Fibroblast of the conjunctiva (primary cell): Measurements from ENCODE around the gene DOCK8.
"Not testable (repeated sequence)": the region's sequence is repeated elsewhere in the genome, so short reads cannot be mapped to it uniquely, and the experiment has no call there.

Source experiments
- DNase-seq: peaks from one replicate; pipeline ENCODE4 v3.0.0-alpha.2; 2010; ENCODE audit warnings: low read depth

Gene DOCK8

DNA sequence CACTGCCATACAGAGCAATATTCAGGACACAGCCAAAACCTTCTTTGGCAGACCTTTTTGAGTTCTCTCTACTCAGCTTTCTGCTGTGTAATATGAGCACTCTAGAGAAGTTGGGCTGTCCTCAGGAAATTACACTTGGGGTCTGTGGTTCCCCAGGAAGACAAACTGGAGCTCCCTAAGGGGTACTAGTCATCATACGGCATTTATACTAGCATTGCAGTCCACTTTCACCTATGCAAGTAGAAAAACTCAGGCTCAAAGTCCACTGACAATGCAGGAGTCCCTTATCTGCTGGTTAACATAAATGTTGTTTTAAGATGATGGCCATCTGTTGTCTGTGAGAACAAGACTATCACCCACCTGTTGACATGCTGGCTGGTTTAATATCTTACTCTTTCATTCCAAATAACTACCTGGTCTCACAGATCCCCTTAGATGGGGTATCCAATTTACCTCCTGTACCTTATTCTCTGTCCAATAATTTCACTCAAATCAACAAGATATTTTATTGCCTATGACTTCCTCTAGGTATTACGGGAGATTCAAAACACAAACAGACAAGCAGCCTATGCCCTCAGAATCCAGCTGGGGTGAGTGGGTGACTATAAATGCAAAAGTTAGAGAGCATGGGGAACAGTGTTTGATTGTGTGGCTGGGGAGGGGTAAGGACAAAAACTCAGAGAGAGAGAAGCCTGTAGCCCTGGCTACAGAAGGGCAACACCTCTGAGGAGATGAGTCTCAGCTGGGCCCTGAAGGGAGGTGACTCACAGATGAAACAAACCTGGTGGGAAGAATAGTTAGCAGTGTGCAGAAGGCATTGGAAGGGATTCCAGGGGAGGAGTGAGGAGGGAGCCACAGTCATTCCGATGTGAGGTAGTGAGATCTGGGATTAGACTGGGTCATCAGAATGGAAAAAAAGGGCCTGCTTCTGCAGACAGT is 10.2 kb downstream of the DOCK8 start:
- no peak for DNase-seq

DNA sequence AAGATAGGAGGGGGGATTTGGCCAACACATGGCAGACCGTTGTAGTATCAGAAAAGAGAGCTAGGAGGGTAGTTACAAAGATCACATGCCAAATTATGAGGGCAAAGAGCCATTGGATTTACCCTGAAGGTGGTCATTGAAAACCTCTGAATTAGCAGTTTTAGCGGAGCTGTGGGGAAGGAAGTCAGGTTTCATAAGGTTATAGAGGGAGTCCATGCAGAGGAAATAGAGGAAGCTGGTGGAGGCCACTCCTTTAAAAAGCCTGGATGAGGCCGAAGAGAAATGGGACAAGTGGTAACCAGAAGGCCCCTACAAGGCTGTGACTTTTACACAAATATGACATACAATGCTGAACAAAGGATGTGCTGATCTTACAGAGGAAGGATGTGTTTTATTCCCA is 13.2 kb downstream of the DOCK8 start:
- no peak for DNase-seq

GRCh38 chr9:228929-229695 is 14.4 kb downstream of the DOCK8 start:
- no peak for DNase-seq

DNA sequence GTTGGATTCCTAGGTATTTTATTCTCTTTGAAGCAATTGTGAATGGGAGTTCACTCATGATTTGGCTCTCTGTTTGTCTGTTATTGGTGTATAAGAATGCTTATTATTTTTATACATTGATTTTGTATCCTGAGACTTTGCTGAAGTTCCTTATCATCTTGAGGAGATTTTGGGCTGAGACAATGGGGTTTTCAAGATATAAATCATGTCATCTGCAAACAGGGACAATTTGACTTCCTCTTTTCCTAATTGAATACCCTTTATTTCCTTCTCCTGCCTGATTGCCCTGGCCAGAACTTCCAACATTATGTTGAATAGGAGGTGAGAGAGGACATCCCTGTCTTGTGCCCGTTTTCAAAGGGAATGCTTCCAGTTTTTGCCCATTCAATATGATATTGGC is 17.0 kb downstream of the DOCK8 start:
- DNase-seq, result not testable (repeated sequence)

- not testable (repeated sequence) for DNase-seq
These were observed 19.0 kb downstream of the DOCK8 start for GRCh38 chr9:233708-234107.

GRCh38 chr9:237141-237857 is 22.6 kb downstream of the DOCK8 start:
- DNase-seq, result no peak

DNA sequence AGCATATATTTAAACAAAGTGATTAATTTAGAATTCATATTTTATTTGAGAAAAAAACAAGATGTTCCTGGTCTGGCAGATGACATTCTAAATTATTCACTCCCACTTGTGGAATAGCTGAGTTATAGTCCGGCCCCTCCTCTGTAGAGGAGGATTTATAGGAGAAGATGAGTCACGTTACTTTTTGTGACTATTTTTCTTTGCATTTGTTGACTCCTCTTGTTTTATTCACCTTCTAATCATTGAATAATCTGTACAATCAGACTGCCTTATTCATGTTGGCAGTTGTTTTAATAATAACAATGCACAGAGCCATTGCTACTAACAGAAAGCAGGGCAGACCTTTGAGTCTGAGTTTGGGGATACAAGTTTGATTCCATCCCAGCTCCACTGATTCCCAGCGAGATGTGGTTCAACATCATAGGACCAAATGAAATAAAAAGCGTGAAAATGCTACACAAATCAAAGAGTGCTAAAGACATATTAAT is 23.2 kb downstream of the DOCK8 start:
- DNase-seq, result no peak

- DNase-seq, result no peak
These were observed 27.9 kb downstream of the DOCK8 start for GRCh38 chr9:242461-243080.

- DNase-seq, result no peak
These were observed 33.8 kb downstream of the DOCK8 start for GRCh38 chr9:248278-248961.

DNA sequence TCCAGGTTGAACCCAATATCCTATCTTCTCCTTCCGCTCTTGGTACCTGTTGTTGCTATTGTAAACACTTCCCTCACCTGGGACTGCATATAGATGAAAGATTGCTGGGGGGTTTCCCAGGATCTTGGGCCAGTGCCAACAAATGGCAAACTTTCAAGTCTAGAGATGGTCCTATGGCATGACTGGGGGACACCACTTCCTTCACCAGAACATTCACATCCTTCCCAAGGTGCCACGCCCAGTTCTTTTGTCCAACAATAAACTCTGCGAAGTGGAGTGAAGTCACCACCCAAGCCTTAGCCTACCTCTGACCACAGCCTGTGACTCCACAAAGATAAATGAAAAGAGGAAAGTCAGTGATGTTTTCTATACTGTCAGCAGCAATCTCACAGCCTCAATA is 34.4 kb downstream of the DOCK8 start:
- no peak for DNase-seq

DNA sequence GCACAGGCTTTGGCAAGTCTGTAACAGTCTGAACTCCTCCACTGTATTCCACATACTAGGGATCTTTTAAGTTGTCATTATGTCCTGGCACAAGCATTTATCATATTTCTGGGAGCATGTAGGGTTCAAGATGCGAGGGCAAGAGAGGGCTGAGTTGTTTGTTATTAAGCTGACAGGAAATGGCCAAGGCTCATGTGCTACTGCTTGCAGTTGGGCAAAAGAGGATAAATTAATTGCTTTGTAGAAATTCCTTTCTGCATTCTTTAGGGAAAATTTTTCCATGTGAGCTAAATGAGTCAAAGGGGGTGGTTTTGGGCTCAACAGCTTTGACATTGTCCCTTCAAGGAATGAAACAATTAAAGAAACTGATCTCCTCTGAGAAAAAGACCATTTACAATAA is 35.4 kb downstream of the DOCK8 start:
- DNase-seq, result no peak

- no peak for DNase-seq
These were observed 36.0 kb downstream of the DOCK8 start for GRCh38 chr9:250625-251024.

DNA sequence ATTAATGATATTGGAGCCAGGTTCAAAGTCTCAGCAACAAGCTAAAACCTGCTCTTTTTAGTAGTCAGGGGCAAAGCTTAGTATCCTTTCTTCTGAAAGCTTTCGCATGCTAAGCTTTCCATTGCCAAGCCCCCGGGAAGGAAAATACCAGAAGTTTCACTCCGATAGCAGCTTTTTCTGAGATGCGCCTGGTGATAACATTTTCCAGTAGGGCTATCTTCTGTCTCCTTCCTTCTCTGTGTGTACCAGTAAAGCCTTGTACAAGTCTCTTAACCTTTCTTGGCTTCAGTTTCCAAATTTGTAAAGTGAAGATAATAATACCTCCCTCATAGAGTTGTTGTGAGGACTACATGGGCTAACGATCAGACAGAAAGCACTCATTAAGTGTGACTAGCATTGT is 36.7 kb downstream of the DOCK8 start:
- no peak for DNase-seq

GRCh38 chr9:253539-253938 is 38.9 kb downstream of the DOCK8 start:
- no peak for DNase-seq

- no peak for DNase-seq
These were observed 39.9 kb downstream of the DOCK8 start for GRCh38 chr9:254516-254915.

DNA sequence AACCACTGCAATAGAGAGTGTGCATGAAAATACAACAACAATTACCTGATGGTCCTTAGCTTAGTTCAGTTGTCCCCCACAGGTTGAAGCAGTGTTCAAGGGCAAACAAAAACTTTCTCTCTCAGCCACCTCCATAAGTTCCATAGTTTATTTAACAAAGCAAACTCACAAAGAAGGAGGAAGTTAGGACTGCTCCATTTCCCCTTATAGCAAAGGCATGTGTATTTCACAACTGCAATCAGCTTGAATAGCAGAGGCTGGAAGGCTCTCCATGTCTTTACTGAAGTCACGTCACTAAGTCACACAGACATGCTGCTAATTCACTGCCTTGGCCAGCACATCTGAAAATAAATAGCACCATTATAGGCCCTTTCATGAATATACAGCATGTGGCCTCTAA is 43.3 kb downstream of the DOCK8 start:
- no peak for DNase-seq

DNA sequence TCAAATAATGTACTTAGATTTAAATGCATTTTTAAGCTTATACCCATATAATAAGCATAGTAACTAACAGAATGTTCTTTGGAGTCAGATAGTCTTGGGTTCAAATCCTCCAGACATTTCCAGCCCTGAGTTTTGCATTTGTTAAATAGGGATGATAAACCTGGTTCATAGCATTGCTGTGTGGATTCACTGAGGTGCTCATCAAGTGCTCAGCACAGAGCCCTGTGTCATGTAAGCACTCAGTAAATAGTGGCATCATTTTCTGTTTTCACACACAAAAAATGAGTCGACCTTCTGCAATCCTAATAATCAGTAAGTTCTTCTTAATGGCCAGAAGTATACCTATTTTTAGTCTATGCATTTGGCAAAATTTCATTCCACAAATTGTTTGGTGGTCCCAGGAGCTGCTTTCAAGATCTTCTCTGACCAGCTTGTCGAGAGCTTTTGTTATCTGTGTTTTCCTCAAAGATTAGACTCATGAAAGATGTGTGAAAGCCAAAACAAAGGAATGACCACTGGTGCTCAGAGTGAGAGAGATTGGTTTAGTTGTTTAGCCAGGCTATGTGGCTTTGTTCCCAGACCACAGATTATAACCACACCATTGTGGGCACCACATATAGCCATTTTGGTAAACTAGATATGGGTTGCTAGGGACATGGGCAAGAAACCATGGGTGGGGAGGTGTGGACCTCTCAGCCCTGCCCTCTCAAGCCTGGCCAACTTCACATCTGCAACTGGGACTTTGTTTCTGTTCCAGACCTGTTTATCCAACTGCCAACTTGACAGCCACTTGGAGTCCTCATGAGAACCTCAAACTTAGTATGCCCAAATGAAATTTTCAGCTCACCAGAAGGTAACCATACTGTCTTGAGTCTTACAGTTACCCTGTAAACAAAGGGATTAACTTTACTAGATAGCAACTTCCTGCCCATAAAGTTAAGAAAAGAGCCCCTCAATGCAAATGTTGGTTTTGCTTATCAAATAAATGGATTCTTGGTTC is 45.0 kb downstream of the DOCK8 start:
- DNase-seq, result no peak

DNA sequence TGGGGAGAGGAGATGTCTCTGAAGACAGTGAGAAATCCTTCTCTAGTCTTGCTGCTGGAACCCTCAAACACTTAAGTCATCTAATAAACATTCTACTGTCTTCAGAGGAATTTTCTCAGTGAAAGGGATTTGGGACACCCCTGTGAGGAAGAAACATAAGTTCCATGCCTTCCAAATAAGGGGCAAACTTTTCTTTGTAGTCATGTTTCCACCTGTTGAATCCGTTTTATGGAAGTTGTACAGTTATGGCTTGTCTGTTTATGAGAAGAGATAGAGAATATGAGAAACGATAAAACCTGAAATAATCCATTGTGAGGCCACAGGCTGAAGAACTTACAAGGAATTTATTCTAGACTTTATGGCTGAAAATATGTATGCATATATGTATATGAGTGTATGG is 49.6 kb downstream of the DOCK8 start:
- DNase-seq, result no peak

DNA sequence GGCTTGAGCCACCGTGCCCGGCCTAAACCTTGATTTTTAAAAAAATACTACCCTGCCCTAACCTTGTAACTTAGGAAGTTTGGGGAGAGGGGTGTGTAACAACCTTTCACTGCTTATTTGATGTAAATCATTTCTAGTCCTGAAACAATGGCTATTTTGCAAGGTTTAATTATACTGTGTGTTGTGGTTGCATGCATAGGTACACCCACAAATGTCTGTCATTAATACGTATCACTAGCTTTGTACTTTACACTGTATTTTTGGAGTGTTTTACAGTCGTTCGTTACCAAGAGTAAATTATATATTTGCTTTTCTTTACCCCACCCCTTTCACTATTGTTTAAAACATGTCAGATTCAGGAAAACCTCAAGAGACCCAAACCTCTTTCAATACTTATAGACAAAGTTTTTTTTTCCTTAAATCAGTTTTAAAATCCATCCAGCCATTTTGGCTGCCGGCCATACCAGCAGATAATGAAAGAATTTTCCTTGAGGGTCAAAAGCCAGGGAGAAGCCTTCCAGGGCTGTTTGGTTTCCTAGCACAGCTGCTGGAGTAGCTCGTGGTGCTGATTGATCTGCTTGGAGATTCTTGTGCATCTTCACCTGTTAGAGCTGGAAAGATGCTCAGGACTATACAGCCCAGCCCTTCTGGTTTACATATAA is 50.7 kb downstream of the DOCK8 start:
- no peak for DNase-seq

DNA sequence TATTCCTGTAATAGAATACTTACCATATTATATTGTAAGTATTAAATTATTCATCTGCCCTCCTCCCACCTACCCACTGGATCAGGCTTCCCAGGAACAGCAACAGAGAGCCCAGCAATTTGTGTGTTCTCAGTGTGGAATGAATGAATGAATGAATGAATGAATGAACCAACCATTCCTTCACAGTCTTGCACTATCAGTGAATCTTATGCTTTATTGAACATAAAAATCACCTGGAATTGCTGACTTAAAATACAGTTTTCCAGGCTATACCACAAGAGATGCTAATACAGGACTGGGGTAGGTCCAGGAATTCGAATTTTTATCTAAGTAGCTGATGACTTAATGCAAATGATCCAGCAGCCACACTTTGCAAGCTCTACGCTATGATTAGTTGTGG is 51.6 kb downstream of the DOCK8 start:
- no peak for DNase-seq
